ENCODE results near the gene FHIT.

The FHIT gene

GRCh38 chr3:60855250-60855649 is 396.0 kb downstream of the FHIT start:
- FAIRE-seq (no peak), DNase-seq (ENCODE audit: insufficient read length) (no peak)
- TF ChIP-seq POLR2A (IDR thresholded peaks at IDR 0.05; ENCODE audit: low read depth, low read length) (no peak), POLR2AphosphoS5 (IDR thresholded peaks at IDR 0.05; ENCODE audit: low read depth, low read length) (no peak), TAF1 (IDR thresholded peaks at IDR 0.05; ENCODE audit: borderline replicate concordance, low read depth, low read length) (no peak)

DNA sequence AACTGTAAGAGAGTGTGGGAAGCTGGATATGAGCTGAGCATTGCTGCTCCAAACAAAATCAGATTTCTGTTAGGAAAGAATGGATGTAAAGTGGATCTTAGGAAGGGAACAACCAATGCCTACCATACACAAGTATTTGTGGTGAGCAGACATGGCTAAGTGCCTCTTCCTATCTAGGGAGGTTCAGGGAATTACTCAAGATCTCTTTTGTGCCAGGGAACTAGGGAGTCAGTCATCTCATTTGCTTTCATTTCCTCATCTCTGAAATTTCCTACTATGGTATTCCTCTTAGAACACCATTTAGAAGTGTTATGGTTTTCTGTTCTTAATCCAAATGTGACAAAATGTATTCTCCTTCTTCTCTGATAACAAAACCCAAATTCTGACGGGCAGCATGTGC is 396.5 kb downstream of the FHIT start:
- TF ChIP-seq TAF1 (IDR thresholded peaks at IDR 0.05; ENCODE audit: borderline replicate concordance, low read depth, low read length), result no peak
- TF ChIP-seq POLR2A (IDR thresholded peaks at IDR 0.05; ENCODE audit: low read depth, low read length), result no peak
- TF ChIP-seq POLR2AphosphoS5 (IDR thresholded peaks at IDR 0.05; ENCODE audit: low read depth, low read length), result no peak
- no peak for DNase-seq (ENCODE audit: insufficient read length)
- FAIRE-seq, result no peak

DNA sequence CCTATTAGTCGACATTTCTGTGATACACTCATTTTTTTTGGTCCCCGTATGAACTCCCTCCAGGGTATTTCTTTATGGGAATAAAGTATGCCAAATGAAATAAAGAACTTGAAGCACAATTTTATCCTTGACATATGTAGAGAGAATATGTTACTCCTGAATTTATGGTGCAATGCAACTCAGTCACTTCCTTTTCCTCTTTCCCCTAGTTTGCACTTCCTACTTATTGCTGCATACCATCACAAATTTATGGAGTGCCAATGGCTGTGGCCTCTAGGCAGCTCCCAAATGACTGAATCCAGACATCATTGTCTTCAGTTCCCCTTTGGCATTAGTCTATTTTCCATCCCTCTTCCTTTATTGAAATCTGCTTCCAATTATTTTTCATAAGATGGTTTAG is 403.5 kb downstream of the FHIT start:
- no peak for TF ChIP-seq TAF1 (IDR thresholded peaks at IDR 0.05; ENCODE audit: borderline replicate concordance, low read depth, low read length)
- TF ChIP-seq POLR2A (IDR thresholded peaks at IDR 0.05; ENCODE audit: low read depth, low read length), result no peak
- TF ChIP-seq POLR2AphosphoS5 (IDR thresholded peaks at IDR 0.05; ENCODE audit: low read depth, low read length), result no peak
- DNase-seq (ENCODE audit: insufficient read length) (no peak), FAIRE-seq (no peak)

GRCh38 chr3:60844256-60844655 is 407.0 kb downstream of the FHIT start:
- TF ChIP-seq TAF1 (IDR thresholded peaks at IDR 0.05; ENCODE audit: borderline replicate concordance, low read depth, low read length) (no peak), POLR2AphosphoS5 (IDR thresholded peaks at IDR 0.05; ENCODE audit: low read depth, low read length) (no peak), POLR2A (IDR thresholded peaks at IDR 0.05; ENCODE audit: low read depth, low read length) (no peak)
- DNase-seq (ENCODE audit: insufficient read length) (no peak), FAIRE-seq (no peak)

- DNase-seq (ENCODE audit: insufficient read length), result no peak
- TF ChIP-seq POLR2AphosphoS5 (IDR thresholded peaks at IDR 0.05; ENCODE audit: low read depth, low read length), result no peak
- no peak for TF ChIP-seq POLR2A (IDR thresholded peaks at IDR 0.05; ENCODE audit: low read depth, low read length)
- no peak for TF ChIP-seq TAF1 (IDR thresholded peaks at IDR 0.05; ENCODE audit: borderline replicate concordance, low read depth, low read length)
- FAIRE-seq, result no peak
Observed at GRCh38 chr3:60841355-60841754, 409.9 kb downstream of the FHIT start.

DNA sequence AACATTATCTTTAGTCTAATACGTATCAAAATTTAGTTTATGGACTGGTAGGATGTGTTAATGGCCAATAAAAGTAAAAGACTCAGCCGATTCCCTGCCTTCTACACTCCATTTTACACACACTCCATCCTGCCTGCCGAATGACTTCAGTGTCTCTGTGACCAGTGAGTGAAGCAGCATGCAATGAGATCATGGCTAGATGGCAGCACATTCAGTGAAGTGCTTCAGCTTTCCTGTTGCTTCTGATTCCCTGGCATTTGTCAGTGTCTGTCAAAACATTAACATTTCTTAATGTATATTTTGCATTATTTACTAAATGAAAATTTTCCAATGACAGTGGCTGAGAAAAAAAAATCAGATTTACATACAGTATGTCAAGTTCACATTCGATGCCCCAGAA is 412.0 kb downstream of the FHIT start:
- TF ChIP-seq POLR2AphosphoS5 (IDR thresholded peaks at IDR 0.05; ENCODE audit: low read depth, low read length) (no peak), POLR2A (IDR thresholded peaks at IDR 0.05; ENCODE audit: low read depth, low read length) (no peak), TAF1 (IDR thresholded peaks at IDR 0.05; ENCODE audit: borderline replicate concordance, low read depth, low read length) (no peak)
- DNase-seq (ENCODE audit: insufficient read length) (no peak), FAIRE-seq (no peak)

DNA sequence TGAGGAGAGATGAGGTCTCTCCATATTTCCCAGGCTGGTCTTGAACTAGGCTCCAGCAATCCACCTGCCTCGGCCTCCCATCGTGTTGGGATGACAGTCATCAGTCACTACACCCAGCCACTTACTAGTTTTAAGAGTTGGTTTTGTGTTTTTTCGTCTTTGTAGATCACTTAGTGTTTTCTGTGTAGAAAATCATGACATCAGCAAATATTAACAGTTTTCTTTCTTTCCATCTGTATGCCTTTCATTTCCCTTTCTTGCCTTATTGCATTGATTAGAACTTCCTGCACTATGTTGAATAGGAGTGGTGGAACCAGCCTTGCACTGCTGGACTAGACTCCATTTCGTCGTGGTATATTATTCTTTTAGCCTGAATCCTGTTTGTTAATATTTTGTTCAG is 415.5 kb downstream of the FHIT start:
- TF ChIP-seq POLR2AphosphoS5 (IDR thresholded peaks at IDR 0.05; ENCODE audit: low read depth, low read length), result no peak
- TF ChIP-seq TAF1 (IDR thresholded peaks at IDR 0.05; ENCODE audit: borderline replicate concordance, low read depth, low read length), result no peak
- no peak for TF ChIP-seq POLR2A (IDR thresholded peaks at IDR 0.05; ENCODE audit: low read depth, low read length)
- FAIRE-seq (no peak), DNase-seq (ENCODE audit: insufficient read length) (no peak)

- no peak for FAIRE-seq
- TF ChIP-seq POLR2AphosphoS5 (IDR thresholded peaks at IDR 0.05; ENCODE audit: low read depth, low read length) (no peak), TAF1 (IDR thresholded peaks at IDR 0.05; ENCODE audit: borderline replicate concordance, low read depth, low read length) (no peak), POLR2A (IDR thresholded peaks at IDR 0.05; ENCODE audit: low read depth, low read length) (no peak)
- no peak for DNase-seq (ENCODE audit: insufficient read length)
Observed at GRCh38 chr3:60829058-60829457, 422.2 kb downstream of the FHIT start.

- TF ChIP-seq POLR2A (IDR thresholded peaks at IDR 0.05; ENCODE audit: low read depth, low read length), result no peak
- no peak for TF ChIP-seq POLR2AphosphoS5 (IDR thresholded peaks at IDR 0.05; ENCODE audit: low read depth, low read length)
- TF ChIP-seq TAF1 (IDR thresholded peaks at IDR 0.05; ENCODE audit: borderline replicate concordance, low read depth, low read length), result no peak
- FAIRE-seq (no peak), DNase-seq (ENCODE audit: insufficient read length) (no peak)
Observed at GRCh38 chr3:60827666-60828065, 423.6 kb downstream of the FHIT start.

DNA sequence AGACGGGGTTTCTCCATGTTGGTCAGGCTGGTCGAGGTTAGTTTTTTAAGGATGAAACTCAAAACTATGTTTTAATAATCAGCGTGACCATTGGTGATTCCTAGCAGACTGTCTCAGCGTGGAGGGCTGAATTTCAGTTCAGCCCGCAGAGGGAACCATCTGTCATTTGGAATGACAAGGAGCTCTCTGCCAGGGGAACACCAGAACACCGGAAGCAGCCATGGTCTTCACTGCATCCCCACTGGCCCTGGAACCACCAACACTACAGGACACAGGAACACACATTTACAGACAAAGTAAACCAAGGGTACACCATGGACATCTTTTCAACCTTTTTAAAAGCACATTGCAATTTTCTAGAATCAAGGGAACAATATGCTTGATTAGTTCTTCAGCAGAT is 424.7 kb downstream of the FHIT start:
- DNase-seq (ENCODE audit: insufficient read length), result no peak
- TF ChIP-seq POLR2A (IDR thresholded peaks at IDR 0.05; ENCODE audit: low read depth, low read length), result no peak
- no peak for TF ChIP-seq TAF1 (IDR thresholded peaks at IDR 0.05; ENCODE audit: borderline replicate concordance, low read depth, low read length)
- no peak for TF ChIP-seq POLR2AphosphoS5 (IDR thresholded peaks at IDR 0.05; ENCODE audit: low read depth, low read length)
- FAIRE-seq, result no peak

DNA sequence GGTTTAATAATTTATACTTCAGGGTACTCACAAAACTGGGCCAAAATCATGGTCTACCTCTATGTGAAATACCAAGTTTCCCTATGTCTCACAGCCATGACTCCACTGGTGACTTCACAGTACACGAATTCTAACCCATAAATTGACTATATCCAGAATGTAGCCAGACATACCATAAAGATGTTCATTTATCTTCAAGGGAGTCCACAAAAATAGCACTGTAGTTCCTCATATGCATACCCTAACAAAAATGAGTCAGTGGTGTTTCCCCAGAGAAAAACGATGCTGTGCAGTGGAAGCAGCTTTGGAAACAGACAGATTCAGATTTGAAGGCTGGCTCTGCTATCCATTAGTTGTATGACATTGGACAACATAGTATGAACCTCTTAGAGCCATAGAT is 438.8 kb downstream of the FHIT start:
- DNase-seq (ENCODE audit: insufficient read length) (no peak), FAIRE-seq (no peak)
- TF ChIP-seq POLR2AphosphoS5 (IDR thresholded peaks at IDR 0.05; ENCODE audit: low read depth, low read length), result no peak
- no peak for TF ChIP-seq TAF1 (IDR thresholded peaks at IDR 0.05; ENCODE audit: borderline replicate concordance, low read depth, low read length)
- TF ChIP-seq POLR2A (IDR thresholded peaks at IDR 0.05; ENCODE audit: low read depth, low read length), result no peak

DNA sequence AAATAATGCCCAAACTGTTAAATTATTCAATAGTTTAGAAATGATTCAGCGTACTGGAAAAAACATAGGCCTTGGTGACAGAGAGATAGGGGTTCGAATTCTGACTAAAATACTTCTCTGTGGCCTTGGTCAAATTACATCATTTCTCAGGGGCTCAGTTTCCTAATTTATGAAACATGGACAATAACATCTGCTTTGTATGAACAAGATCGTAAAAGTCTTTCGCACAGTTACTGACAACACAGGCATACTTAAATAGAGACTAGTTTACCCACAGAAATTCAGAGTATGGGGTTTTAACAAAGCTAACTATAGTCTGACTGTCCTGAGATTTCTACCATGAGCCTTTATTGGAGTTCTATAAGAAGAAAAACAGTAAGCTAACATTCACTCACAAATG is 440.4 kb downstream of the FHIT start:
- no peak for DNase-seq (ENCODE audit: insufficient read length)
- no peak for TF ChIP-seq TAF1 (IDR thresholded peaks at IDR 0.05; ENCODE audit: borderline replicate concordance, low read depth, low read length)
- no peak for TF ChIP-seq POLR2AphosphoS5 (IDR thresholded peaks at IDR 0.05; ENCODE audit: low read depth, low read length)
- TF ChIP-seq POLR2A (IDR thresholded peaks at IDR 0.05; ENCODE audit: low read depth, low read length), result no peak
- no peak for FAIRE-seq

Data from GM12892 (cell line).